NCI-H2171 treated with DMSO at 0.1 percent for 48 hours (cell line): ENCODE data around the gene EMD.
"Not testable (repeated sequence)": the region's sequence is repeated elsewhere in the genome, so short reads cannot be mapped to it uniquely, and the experiment has no call there.

Experiments used
- DNase-seq: peaks from one replicate; lab custom pipeline; 2025; lab: John Stamatoyannopoulos, UW

EMD gene

DNA sequence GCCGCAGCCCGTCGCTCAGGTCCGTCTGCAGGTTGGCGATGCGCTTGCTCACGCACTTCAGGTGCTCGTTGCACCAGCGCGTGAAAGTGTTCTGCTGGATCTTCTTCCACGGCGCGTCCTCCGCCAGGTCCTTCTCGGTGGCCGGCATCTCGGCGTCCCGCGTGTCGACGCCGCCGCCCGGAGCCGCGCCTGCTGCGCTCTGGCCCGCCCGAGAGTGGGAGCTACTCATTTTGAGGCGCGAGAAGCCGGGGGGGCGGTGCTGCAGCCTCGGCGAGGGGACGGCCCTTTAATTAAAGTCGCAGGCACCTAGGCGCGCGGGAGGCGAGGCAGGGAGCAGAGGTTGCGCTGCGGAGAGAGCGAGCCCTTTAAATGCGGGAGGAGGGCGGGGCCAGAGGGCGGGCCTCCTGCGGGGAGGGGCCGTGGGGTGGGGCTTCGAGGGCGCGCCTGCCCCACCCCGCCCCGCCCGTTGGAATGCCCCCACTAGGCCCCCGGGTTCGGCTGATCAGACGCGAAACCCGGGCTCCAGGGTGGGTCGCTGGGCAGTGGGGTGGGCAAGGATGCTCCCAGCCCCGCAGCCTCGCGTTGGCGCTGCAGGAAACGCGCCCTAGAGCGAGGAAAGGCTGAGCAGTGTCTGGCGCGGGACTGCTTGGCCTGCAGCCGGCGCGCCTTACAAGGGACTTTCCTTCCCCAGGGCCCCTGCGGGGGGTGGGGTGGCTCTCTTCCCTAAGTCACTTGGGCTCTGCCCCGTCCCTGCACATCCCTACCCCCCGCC is 7.9 kb upstream of the EMD start:
- DNase-seq = peak; percentile 84

DNA sequence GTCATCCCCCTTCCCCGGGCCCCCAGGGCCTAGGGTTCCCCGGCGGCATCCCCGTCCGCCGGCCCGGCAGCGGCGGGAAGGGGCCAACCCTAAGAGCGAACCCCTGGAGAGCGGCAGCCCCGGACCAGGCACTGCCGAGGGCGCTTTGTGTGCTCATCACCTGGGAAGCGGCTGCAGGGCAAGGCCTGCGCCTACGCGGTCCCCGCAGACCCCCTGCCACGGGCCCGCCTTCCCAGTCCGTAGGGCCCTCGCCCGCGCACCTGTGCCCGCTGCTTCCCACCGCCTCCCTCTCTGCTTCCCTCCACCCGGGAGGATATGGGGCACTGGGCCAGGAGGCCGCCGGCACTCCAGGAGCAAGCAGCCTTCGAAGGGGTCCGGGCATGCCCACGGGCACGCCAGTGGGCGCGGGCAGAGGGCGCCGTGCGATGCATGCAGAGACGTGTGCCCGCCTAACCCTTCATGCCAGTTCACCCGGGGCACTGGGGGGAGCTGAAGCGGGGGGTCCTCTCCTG is 7.2 kb upstream of the EMD start:
- DNase-seq = no peak

DNA sequence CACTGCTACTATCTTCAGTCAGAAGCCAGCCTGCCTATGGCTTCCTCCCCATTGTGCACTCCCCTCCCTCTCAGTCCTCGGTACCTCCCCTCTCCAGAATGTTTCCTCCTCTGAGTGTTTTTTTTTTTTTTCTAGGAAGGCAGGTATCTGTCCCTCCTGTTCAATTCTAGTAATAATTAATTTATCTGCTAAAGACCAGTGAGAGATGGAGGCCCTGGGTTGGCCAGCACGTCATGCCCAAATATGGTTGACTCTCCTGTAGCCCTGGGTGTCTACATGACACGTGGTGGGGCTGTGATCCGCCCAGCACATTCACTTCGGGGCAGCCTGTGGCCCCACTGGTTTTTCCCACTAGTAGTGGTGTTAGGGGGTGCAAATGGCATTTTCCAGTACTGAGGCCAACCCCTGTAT is 6.5 kb upstream of the EMD start:
- no peak for DNase-seq

DNA sequence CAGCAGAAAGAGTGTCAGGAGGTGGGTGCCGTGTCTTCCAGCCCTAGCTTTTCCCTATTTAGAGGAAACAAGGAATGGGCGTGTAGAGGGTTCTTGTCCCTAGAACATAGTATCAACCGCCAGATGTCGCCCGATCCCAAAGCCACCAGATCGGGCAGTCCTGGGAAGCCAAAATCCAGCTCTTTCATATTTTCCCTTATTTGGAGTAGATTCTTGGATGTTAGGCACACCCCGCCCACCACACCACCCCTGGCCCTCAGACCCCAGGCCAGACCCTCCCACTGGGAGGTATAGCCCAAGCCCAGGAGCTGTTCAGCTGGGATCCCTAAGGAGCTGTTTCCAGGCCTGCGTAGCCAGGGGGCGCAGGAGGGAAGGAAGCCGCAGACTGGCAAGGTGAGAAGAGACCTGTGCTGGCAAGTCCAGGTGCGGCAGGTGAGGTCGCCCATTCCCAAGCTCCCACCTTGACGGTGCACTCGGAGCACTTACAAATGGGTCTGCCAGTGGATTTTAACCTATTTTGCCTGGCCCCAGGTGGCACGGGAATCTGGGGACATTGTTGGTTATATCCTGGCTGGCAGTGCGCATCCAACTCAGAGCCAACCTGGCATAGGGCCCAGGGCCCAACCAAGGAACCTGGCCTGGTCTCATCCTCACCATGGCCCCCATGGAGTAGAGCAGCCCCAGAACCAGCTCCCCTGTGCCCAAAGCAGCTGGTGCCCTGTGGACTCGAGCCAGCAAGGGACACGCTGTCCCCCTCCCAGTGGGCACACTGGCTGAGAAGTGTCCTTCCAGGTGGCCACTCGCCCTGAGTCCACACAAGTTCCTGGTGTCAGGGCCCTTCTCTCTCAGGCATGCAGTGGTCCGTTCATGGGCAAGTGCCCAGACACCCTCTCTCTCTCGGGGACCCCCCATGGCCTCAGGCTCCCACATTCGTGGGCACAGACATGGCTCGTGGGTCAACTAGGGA is 5.5 kb upstream of the EMD start:
- DNase-seq = peak; percentile 76

DNA sequence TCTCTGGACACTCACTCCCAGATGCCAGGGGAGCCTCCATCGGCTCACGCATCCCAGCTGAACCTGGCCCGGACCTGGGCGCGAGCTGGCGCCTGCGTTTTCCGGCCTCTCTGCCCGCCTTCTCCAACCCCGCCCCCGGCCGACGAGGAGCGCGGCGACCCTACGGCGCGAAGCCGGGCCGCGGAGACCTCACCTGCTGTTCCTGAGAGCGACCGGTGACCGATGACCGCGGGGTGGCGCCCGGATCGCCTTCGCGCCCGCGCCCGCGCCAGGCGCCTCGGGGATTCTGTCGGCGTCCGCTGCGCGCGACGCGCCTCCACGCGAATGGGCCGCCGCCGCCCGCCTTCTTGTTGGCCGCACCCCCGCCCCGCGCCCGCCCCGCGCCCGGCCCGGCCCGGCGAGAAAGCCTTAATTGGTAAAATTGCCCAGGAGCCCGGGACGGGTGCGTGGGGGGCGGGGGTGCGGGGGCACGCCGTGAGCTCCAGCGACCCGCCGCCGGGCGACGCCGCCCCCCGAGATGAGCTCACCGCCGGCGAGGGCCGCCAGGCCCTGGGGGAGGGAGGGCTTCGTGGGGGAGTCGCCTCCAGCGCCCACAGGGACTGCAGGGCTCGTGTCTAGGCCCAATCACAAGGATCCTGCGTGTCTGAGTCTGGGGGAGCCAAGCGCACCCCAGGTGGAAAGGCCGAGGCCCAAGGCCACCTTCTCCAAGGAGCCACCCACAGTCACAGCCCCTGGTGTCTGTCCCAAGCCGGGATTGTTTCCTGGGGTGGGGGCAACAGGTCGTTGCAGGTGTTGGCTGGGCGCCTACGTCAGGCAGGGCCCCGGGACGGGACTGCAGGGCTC is 4.6 kb upstream of the EMD start, which contains the start of gene FLNA:
Gene FLNA, minus strand, starts transcription at position 322 of the 843 bp plus-strand sequence. CDS start 3,389 bp downstream, outside the sequence.
- DNase-seq = no peak

DNA sequence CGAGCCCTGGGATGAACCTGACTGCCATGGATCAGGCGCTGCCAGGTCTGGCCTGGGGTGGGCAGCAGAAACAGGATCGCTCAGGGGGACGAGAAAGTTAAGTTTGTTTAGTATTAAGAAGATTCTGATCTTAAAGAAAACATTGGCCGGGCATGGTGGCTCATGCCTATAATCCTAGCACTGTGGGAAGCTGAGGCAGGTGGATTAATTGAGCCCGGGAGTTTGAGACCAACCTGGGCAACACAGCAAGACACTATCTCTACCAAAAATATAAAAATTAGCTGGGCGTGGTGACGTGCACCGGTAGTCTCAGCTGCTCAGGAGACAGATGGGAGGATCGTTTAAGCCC is 4.0 kb upstream of the EMD start:
- no peak for DNase-seq

DNA sequence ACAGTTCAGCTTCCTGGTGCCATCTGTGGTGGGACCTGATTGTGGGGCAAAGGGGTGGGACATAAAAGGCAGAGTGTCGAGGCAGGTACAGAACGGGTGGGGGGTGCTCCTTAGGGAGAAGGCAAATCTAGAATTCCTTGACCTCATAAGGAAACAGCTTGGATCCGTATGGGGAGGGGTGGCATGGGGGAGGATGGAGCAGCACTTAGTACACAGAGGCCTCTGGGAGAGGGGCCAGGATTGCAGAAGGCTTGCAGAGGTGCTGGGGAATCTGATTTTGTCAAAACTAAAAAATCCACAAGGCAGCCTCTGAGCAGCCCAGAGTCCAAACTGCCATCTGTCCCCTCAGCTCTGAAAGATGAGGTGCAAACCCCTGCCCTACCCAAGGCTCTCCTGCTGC is 2.3 kb upstream of the EMD start:
- DNase-seq = no peak

DNA sequence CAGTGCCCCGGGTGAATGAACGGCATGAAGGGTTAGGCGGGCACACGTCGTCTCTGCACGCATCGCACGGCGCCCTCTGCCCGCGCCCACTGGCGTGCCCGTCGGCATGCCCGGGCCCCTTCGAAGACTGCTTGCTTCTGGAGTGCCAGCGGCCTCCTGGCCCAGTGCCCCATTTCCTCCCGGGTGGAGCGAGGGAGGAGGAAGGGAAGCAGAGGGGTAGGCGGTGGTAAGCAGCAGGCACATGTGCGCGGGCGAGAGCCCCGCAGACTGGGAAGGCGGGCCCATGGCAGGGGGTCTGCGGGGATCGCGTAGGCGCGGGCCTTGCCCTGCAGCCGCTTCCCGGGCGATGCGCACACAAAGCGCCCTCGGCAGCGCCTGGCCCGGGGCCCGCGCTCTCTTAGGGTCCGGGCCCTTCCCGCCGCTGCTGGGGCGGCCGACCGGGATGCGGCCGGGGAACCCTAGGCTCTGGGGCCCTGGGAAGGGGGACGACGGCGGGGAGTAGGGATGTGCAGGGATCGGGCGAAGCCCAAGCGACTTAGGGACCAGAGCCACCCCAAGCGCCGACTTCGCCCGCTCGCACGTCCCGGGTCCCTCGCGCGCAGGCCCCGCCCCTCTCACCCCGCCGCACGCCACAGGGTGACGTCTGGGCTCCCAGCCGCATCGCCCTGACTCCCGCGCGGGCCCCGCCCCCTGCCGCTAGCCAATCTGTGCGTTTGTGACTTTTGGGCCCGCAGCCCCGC is 866 bp upstream of the EMD start:
- DNase-seq = peak; percentile 52

DNA sequence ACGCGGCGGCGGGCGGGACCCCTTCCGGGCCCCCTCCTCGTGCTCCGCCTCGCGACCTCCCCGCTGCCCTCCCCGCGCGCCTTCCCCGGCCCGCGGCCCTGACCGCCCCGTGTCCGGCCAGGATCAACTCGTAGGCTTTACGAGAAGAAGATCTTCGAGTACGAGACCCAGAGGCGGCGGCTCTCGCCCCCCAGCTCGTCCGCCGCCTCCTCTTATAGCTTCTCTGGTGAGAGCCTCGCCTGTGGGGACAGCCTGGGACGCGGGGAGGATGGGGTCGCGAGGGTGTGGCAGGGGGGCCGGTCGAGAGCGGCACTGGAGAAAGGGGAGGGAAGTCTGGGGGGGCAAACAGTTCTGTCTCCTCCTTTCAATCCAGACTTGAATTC is 465 bp downstream of the EMD start:
- DNase-seq = no peak

DNA sequence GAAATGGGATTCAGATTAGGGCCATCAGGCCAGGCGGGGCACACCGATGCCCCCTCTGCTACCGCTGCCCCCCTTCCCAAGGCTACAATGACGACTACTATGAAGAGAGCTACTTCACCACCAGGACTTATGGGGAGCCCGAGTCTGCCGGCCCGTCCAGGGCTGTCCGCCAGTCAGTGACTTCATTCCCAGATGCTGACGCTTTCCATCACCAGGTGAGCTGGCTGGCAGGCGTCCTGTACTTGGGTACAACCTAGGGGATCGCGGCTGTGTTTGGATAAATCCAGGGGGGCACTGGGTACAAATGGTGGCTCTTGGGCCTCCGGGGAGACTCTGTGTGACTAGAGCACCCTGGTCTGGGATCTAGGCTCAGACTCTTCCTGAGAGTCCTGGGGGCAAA is 1.1 kb downstream of the EMD start:
- DNase-seq = no peak

DNA sequence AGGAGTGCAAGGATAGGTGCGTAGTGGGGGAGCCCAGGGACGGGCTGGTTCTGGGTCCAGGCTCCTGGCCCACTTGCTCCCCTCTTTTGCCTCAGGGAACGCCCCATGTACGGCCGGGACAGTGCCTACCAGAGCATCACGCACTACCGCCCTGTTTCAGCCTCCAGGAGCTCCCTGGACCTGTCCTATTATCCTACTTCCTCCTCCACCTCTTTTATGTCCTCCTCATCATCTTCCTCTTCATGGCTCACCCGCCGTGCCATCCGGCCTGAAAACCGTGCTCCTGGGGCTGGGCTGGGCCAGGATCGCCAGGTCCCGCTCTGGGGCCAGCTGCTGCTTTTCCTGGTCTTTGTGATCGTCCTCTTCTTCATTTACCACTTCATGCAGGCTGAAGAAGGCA is 1.7 kb downstream of the EMD start:
- no peak for DNase-seq

DNA sequence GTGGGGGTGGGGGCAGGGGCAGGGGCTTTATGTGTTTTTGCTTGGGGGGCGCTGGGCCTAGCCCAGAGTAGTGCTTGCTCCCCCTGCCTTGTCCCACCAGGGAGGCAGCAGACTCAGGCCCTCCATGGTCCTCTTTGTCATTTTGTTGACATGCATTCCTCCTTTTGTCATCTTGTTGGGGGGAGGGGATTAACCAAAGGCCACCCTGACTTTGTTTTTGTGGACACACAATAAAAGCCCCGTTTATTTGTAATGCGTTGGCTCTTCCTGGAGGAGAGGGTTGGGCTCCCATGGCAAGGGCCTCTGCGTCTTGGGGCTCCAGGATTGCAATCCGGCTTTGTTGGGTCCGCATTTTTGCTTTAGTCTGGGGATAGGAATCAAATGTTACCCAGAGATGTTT is 2.2 kb downstream of the EMD start:
- DNase-seq = no peak

DNA sequence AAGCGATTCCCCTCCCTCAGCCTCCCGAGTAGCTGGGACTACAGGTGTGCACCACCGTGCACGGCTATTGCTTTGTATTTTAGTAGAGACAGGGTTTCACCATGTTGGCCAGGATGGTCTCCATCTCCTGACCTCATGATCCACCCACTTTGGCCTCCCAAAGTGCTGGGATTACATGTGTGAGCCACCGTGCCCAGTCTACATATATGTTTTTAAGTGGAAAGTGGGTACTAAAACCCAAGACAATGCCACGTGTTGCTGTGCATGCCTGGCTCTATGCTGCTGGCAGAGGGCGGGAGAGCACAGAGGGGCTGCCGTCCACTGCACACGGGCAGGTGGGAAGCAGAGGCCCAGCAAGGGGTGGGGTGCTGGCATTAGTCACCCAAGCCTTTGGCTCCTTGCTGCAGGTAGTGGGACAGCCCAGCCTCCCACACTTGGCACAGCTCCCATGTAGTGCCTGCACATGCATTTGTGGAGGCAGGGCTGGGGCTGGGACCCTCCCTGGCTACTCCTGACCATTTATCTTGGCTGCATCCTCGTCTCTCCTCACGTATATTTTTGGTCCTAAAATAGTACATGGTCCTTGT is 3.5 kb downstream of the EMD start:
- DNase-seq = no peak

DNA sequence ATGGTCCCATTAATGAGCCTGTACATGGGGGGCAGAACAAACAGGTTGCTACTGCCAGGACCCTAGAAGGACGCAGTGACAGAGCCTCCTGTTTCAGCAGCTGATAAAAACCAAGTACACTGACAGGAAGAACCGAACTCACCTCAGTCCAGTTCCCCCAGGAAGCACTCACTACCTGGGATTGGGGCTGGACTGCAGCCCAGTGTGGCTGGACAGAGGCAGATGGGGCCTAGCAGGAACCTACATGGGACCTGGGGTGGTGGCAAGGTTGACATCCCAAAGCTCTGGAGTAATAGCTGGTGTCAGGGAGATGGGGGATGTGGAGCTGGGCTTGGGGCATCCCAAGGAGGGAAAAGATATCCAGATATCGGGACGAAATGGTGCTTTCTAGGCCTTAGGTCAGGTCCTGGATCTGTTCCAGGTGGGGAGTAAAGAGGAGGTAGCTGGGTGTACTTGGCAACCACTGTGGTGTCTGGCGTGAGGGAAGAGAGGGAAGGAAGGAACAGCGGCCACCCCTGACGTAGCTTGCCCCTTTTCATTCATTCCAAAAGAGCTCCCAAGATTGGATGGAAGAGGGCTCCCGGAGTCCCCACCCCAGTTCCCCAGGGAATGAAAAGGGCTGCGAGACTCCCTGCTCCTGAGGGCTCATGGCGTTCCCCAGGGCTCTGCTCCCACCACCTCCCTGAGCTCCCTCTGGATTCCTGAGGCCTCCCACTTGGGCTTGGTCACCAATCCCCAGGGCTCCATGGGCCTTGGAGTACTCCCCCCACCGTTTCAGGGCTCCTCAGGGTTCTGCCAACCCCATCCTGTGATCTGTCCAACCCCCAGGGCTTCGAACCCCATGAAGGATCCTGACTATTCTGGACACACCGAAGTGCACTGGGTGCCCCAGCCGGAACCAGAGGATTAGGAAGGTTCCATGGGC is 4.5 kb downstream of the EMD start:
- no peak for DNase-seq

DNA sequence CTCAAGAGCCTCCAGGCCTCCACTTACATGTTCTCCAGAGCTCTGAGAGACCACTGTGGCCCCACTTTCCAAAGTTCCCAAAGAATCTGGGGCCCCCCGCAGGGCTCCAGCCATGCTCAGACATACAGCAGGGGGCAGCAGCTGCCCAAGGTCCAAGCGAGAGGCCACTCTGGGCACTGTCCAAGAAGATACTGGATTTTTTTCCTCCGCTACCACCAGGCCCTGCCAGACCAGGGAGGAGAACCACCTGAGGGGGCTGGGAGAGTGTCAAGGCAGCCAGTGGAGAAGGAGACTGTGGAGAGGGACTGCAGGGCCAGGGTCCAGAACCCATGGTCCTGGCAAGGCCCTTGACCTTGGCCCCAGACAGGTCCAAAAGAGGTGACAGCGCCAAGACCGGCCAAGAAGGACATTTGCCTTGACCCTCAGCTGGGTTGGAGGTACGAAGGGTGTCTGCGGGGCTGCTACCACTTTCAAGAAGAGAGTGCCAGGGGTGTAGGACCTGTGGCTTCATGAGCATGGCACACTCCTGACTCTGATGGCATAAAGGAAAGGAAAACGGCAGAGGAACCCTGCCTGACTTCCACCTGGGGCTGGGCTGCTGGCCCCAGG is 5.3 kb downstream of the EMD start:
- DNase-seq = no peak

DNA sequence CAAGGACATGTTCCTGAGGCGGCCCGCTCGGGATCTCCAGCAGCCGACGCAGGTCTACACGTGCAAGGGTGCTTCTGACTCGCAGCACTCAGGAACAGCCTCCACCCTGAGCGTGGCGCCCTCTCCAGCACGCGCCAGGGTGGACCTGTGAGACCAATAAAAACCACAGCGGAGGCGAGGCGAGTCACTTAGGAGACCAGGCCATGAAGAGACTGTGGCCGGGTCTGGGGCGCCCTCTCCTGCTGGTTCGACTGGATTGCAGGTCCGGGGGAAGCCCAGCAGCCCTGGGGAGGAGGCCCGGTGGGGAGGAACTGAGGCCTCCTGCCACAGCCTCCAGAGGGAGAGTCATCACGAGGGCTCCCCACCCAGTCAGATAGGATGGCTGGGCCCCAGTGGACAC is 9.0 kb downstream of the EMD start:
- not testable (repeated sequence) for DNase-seq

DNA sequence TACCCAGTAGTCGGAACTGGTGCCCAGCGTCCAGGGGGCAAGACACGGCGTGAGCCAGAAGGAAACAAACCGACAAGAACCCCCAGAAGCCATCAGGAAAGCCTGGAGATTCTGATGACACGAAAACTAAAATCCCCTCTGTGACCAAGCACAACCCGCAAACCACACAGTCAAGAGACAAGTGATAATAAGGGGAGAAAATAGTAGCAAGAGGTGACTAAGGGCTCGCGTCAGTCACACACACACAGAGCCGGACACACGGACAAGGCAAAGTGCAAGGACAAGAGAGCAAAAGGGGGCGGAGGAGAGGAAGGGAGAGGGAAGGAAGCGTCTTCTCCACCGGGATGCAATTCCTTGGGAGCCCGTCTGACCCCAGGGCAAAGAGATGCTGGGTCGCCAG is 9.6 kb downstream of the EMD start:
- DNase-seq = not testable (repeated sequence)

DNA sequence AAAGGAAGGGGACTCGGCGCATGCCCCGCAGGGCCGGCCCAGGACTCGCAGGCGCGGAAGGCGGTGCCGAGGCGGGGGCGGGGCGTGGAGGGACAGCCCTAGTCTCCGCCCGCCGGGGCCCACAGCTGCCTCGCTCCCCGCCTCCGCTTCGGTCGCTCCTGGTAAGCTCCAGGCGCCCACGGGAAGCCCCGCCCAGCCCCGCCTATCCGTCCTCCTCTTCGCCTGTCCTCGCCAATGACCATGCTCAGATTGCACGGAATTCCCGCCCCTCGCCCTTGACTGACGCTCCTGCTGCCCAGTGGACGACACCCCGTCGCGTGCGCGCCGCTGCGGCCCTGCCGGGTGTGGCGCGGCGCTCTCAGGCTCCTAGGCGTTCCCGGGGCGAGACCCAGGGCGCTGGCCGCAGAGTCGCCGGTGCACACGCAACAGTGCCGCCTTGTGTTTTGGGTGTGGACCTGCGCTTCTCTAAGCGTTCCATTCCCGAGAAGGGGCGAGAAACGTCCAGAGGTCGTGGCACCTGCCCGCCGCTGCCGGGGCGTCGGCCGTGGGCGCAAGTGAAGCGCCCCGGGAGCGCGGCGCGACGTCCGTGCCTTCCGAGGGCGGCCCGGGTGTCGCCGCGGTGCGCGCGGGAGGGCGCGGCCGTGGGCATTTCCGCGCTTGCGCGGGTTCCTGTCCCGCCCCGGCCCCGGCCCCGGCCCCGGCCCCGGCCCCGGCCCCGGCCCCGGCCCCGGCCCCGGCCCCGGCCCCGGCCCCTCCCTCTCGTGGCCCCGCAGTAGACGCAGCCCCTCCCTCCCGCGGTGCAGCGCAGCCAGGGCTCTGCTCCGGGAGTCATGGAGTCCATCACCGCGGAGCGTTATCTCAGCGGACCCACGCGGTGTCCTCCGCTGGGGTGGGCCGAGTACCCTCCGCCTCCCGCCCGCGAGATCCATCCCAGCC is 11.0 kb downstream of the EMD start:
- not testable (repeated sequence) for DNase-seq
